AG10803 (cell line): Measurements from ENCODE around the gene HSPA1A.

Source experiments
- DNase-seq: peaks from one replicate; pipeline ENCODE4 v3.0.0; 2010; ENCODE audit warnings: low read depth
- H3K4me3 ChIP-seq: 2 replicates; pipeline ENCODE4 v1.5.1; 2011; ENCODE audit warnings: mild to moderate bottlenecking, low read length, control low read depth
- CTCF ChIP-seq: conservative IDR thresholded peaks from 2 replicates; pipeline ENCODE4 v1.5.1; 2011; ENCODE audit warnings: mild to moderate bottlenecking, low read length, control low read depth, inconsistent platforms

HSPA1A gene

GRCh38 chr6:31815025-31815838 is at the start of gene HSPA1A, which contains the start of gene HSPA1L:
Gene HSPA1A, plus strand, starts transcription at chr6:31815543. Its CDS starts 214 bp downstream, at chr6:31815757.
Gene HSPA1L, minus strand, starts transcription at chr6:31815283. Its CDS starts 3,311 bp downstream, at chr6:31811972.
- peak; percentile 96 for DNase-seq
- H3K4me3 ChIP-seq: peak within 1 kb of the TSS; percentile 87
- TF ChIP-seq CTCF: no peak

- H3K4me3 ChIP-seq: no peak overlapping the region
- DNase-seq: no peak
- no peak for TF ChIP-seq CTCF
These were observed 49.8 kb upstream of the HSPA1A start for GRCh38 chr6:31765559-31765909.

GRCh38 chr6:31765910-31766794 is 49.2 kb upstream of the HSPA1A start:
- no peak for DNase-seq
- no peak for TF ChIP-seq CTCF
- H3K4me3 ChIP-seq: peak overlapping the region; percentile 39

- no peak for DNase-seq
- TF ChIP-seq CTCF: no peak
- H3K4me3 ChIP-seq: no peak overlapping the region
These were observed 48.2 kb upstream of the HSPA1A start for GRCh38 chr6:31767096-31767645.

- no peak for TF ChIP-seq CTCF
- no peak for DNase-seq
- no peak overlapping the region for H3K4me3 ChIP-seq
These were observed 46.7 kb upstream of the HSPA1A start for GRCh38 chr6:31768363-31769257.

- DNase-seq: peak; percentile 50
- no peak overlapping the region for H3K4me3 ChIP-seq
- peak; percentile 82 for TF ChIP-seq CTCF
These were observed 45.5 kb upstream of the HSPA1A start for GRCh38 chr6:31769684-31770371.
